RPMI8226 (cell line): Measurements from ENCODE around the gene DNAJC3.
"Not testable (repeated sequence)": the region's sequence is repeated elsewhere in the genome, so short reads cannot be mapped to it uniquely, and the experiment has no call there.

Experiments used
- DNase-seq: peaks from one replicate; pipeline ENCODE4 v3.0.0-alpha.2; 2015

The DNAJC3 gene

GRCh38 chr13:95716231-95716630 is 39.3 kb downstream of the DNAJC3 start:
- no peak for DNase-seq

GRCh38 chr13:95722241-95722640 is 45.3 kb downstream of the DNAJC3 start:
- no peak for DNase-seq

GRCh38 chr13:95723438-95723837 is 46.5 kb downstream of the DNAJC3 start:
- DNase-seq = no peak

GRCh38 chr13:95724252-95724651 is 47.3 kb downstream of the DNAJC3 start:
- DNase-seq = no peak

GRCh38 chr13:95726876-95727275 is 49.9 kb downstream of the DNAJC3 start:
- no peak for DNase-seq

GRCh38 chr13:95728957-95729356 is 52.0 kb downstream of the DNAJC3 start:
- no peak for DNase-seq

GRCh38 chr13:95734124-95734523 is 57.2 kb downstream of the DNAJC3 start:
- no peak for DNase-seq

GRCh38 chr13:95740071-95740978 is 63.4 kb downstream of the DNAJC3 start:
- not testable (repeated sequence) for DNase-seq

GRCh38 chr13:95740979-95741320 is 64.0 kb downstream of the DNAJC3 start:
- DNase-seq = no peak

GRCh38 chr13:95741584-95742563 is 64.9 kb downstream of the DNAJC3 start:
- DNase-seq = no peak

- DNase-seq = no peak
Observed at GRCh38 chr13:95743192-95743591, 66.3 kb downstream of the DNAJC3 start.

GRCh38 chr13:95745289-95745688 is 68.3 kb downstream of the DNAJC3 start:
- DNase-seq = no peak

GRCh38 chr13:95745752-95746151 is 68.8 kb downstream of the DNAJC3 start:
- no peak for DNase-seq

GRCh38 chr13:95749545-95749944 is 72.6 kb downstream of the DNAJC3 start:
- no peak for DNase-seq

GRCh38 chr13:95752677-95753076 is 75.7 kb downstream of the DNAJC3 start:
- DNase-seq = no peak

GRCh38 chr13:95754069-95754468 is 77.1 kb downstream of the DNAJC3 start:
- no peak for DNase-seq

- DNase-seq = no peak
Observed at GRCh38 chr13:95756072-95756471, 79.1 kb downstream of the DNAJC3 start.

- not testable (repeated sequence) for DNase-seq
Observed at GRCh38 chr13:95762626-95763025, 85.7 kb downstream of the DNAJC3 start.

GRCh38 chr13:95763601-95764000 is 86.7 kb downstream of the DNAJC3 start:
- DNase-seq = no peak

GRCh38 chr13:95771905-95772304 is 95.0 kb downstream of the DNAJC3 start:
- DNase-seq = no peak

GRCh38 chr13:95779522-95779921 is 102.6 kb downstream of the DNAJC3 start:
- DNase-seq = no peak

GRCh38 chr13:95781016-95781415 is 104.1 kb downstream of the DNAJC3 start:
- DNase-seq = no peak

- DNase-seq = not testable (repeated sequence)
Observed at GRCh38 chr13:95781940-95782339, 105.0 kb downstream of the DNAJC3 start.

- DNase-seq = no peak
Observed at GRCh38 chr13:95783747-95784146, 106.8 kb downstream of the DNAJC3 start.
